Islet of Langerhans (tissue), 1 donor: ENCODE results near the gene CIT.
"Not testable (repeated sequence)": the region's sequence is repeated elsewhere in the genome, so short reads cannot be mapped to it uniquely, and the experiment has no call there.

ENCODE experiments used
- FAIRE-seq: peaks from one replicate; lab custom pipeline; 2011; peaks lifted over from hg19 to GRCh38; lab: Jason Lieb, UNC

Gene CIT

GRCh38 chr12:119676022-119676421 is 201.1 kb downstream of the CIT start:
- no peak for FAIRE-seq

- FAIRE-seq: no peak
Measured at GRCh38 chr12:119674560-119674959, 202.6 kb downstream of the CIT start.

DNA sequence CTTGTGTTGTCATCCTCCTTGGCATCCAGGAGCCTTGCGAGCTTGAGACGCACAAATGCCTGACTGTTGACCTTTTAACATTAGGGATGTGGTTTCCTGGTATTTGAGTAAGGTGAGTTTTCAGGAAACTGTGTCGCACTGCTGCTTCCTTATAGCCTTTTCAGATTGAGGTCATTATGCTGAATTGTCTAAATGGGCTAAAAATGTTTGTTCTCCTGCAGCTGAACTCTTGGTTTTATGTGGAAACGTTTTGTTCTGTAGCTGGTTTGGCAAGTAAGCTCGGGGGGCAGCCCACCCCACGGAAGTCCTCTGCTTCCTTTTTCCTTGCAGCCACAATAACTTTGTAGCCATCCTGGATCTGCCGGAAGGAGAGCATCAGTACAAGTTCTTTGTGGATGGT is 203.5 kb downstream of the CIT start:
- FAIRE-seq: no peak

GRCh38 chr12:119672194-119672593 is 204.9 kb downstream of the CIT start:
- no peak for FAIRE-seq

DNA sequence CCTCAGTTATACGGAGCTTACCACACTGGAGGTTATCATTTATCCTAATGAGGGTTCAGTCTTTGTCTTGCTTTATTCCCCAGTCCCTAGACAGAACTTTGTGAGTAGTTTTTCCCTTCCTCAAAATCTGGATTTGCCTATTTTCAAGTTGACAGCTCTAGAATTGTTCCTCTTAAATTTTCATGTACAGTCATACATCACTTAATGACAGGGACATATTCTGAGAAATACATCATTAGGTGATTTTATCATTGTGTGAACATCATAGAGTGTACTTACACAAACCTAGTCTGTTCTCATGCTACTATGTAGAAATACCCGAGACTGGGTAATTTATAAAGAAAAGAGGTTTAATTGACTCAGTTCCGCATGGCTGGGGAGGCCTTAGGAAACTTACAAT is 206.1 kb downstream of the CIT start:
- no peak for FAIRE-seq

DNA sequence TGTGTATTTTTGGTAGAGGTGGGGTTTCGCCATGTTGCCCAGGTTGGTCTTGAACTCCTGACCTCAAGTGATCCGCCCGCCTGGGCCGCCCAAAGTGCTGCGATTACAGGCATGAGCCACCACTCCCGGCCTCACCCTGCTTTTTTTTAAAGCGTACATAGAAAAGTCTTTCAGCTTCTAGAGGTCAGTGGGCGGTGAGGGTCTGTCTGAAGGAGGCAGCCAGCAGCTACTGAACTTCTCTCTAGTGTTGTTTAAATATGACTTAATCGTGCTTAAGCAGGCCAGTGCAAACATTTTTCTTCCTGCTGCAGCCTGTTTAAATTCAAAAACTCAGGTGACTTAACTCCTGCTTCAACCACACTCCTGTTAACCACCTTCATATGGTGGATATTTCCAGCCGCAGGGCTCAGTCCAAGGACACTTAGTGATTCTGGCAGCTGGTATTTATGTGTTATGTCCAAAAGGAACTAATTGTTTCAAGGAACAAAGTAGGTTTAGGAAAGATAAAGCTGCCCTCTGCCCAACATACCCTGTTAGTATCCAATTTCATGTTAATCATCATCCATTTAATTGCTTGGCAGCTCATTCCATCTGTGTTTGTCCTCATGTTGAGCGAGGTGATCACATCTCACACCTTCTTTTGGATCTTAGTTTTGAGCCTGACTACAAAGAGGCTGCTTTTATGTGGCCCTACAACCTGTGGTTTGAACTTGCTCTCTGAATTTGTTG is 207.2 kb downstream of the CIT start:
- no peak for FAIRE-seq

- no peak for FAIRE-seq
Measured at GRCh38 chr12:119668324-119668841, 208.7 kb downstream of the CIT start.

- no peak for FAIRE-seq
Measured at GRCh38 chr12:119667577-119668323, 209.4 kb downstream of the CIT start, which contains the start of gene PRKAB1. Gene PRKAB1 (plus strand): TSS chr12:119668133. CDS start chr12:119668245, 112 bp downstream.

- no peak for FAIRE-seq
Measured at GRCh38 chr12:119666900-119667576, 210.1 kb downstream of the CIT start.

GRCh38 chr12:119666226-119666795 is 210.8 kb downstream of the CIT start:
- no peak for FAIRE-seq

- no peak for FAIRE-seq
Measured at GRCh38 chr12:119665164-119665929, 211.8 kb downstream of the CIT start.

DNA sequence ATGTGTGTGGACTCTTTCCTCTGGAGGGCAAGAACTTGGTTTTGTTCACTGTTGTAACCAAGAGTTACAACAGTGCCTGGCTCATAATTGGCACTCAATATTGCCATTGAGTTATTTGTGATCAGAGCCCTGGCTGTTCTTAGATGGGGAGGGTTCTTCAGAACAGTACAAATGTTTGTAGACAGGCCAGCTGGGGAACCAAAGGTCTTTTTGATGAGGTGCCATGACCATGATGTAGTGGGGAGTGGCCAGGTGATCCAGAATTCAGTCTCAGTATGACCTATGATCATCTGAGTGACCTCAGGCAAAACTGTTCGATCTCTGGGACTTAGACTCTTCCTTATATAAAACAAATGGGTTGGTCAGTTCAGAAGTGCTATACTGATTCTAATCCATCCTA is 212.5 kb downstream of the CIT start:
- FAIRE-seq: no peak

GRCh38 chr12:119661882-119662281 is 215.2 kb downstream of the CIT start:
- no peak for FAIRE-seq

DNA sequence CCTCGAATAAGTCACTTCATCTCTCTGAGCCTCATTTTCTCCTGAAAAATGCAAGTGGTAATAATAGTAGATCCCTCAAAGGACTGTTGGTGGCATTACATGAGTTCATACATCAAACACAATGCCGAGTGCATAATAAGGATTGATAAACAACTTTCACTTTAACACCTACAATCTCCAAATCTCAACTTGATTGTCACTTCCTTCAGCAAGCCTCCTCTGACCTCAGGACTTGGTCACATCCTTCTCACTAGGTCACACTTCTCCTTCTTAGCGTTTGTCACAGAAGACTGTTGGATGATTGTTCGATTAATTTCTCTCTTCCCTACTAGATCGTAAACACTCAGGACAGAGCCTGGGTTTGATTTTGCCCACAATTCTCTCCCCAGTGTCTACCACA is 217.0 kb downstream of the CIT start:
- FAIRE-seq: no peak

- peak; percentile 74 for FAIRE-seq
Measured at GRCh38 chr12:119659289-119659897, 217.7 kb downstream of the CIT start.

DNA sequence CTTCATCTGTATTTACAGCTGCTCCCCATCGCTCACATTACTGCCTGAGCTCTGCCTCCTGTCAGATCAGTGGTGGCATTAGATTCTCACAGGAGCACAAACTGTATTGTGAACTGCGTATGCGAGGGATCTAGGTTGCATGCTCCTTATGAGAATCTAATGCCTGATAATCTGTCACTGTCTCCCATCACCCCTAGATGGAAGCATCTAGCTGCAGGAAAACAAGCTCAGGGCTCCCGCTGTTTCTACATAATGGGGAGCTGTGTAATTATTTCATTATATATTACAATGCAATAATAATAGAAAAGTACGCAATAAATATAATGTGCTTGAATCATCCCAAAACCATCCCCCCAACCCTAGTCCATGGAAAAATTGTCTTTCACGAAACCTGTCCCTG is 219.0 kb downstream of the CIT start:
- FAIRE-seq: not testable (repeated sequence)

- not testable (repeated sequence) for FAIRE-seq
Measured at GRCh38 chr12:119657001-119657400, 220.1 kb downstream of the CIT start.

DNA sequence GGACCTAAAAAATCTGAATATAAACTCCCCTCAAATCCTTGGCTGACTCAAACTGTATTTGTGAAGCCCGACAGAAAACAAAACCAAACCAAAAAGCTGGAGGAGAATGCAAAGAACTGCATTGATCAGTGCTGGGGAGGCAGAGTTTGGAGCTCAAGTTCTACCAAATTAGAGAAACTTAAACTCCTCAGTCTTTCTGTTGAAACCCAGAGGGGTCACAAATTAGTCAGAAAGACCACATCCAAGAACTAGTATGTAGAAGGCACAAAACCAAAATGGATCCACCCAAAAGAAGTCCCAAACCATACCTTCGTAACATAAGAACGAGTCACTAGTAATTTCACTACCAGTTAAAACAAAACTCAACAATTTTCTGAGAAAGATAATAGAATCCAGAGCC is 224.5 kb downstream of the CIT start:
- FAIRE-seq: no peak

DNA sequence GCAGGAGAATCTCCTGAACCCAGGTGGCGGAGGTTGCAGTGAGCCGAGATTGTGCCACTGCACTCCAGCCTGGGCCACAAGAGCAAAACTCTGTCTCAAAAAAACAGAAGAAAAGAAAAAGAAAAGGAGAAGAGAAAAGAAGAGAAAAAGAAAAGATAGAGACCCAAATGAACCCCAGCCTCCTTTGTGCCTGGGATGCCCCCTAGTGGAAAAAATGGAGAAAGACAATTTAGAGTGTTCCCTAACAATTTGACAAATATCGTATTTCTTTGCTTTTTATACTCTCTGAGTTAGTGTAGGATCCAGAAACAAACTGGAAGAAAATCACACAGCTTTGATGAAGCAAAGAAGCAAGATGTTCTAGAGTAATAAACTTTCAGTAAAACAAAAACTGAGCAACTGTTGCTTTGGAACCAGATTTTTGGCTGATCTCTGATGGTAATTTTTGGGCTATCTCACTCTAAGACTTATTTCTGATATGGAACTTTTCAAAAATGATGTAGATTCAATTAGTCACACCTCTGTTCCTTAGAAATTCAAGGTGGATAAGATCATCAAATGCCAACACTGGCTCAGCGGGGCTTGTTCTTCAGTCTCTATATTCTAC is 227.8 kb downstream of the CIT start:
- no peak for FAIRE-seq

DNA sequence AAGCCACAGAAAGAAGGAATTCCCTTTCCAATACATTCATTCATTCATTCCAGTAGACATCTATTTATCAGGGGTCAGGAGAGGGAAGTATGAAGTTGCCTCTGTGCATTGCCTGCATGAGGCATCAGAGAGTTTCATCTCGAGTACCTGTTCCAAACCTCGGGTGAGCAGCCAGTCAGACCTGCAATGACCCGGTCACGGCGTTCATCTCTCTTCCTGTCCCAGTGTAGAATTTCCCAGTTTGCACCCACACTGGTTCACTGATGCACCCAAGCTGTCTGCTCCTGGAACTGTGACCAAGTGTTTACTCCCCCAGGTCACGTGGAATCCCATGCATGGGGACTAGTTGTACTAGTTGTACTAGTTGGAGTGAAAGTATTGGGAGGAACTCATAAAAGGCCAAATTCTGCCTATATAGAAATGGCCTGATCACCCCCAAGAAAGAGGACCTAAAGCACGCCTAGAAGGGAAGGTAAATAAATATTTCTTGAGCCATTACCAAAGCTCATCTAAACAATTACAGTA is 231.5 kb downstream of the CIT start:
- no peak for FAIRE-seq

DNA sequence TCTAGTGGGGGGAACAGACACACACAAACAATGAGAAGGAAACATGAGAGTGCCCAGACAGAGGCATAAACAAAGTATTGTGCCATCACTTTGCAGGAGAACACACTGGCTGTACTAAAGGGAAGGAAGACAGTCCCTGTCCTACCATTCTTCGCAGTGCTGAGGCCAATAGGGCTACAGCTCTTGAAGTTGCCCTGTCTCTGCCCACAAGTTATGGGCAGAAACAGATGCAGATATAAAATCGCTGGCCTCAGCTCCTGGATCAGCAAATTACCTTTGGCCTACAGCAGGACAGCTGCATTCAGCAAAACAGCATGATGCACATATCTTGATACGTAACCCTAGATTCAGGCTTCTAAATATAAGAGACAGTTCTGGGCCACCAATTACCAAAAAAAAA is 232.2 kb downstream of the CIT start:
- FAIRE-seq: no peak
